D721Med (cell line): ENCODE data around the gene ABLIM1.

Source experiments
- DNase-seq: peaks from one replicate; pipeline ENCODE4 v3.0.0; 2011; ENCODE audit warnings: low spot score; ENCODE audit not compliant: insufficient read length
- FAIRE-seq: peaks from 2 replicates; lab custom pipeline; 2011; peaks lifted over from hg19 to GRCh38; lab: Jason Lieb, UNC
- CTCF ChIP-seq: IDR thresholded peaks from 2 replicates; pipeline ENCODE4 v1.5.1; 2012; ENCODE audit warnings: mild to moderate bottlenecking, control low read depth; ENCODE audit not compliant: insufficient read depth; ENCODE audit errors: missing control alignments

Gene ABLIM1

GRCh38 chr10:114384181-114384580, 273.9 kb downstream of the ABLIM1 start:
- DNase-seq = no peak
- TF ChIP-seq CTCF = no peak
- FAIRE-seq = no peak
